Cardiac fibroblast (primary cell): ENCODE results near the gene MAGOH.
A peak's percentile ranks its signal among the peaks of the same experiment; 100 is the strongest.
"Not testable (repeated sequence)": the region's sequence is repeated elsewhere in the genome, so short reads cannot be mapped to it uniquely, and the experiment has no call there.

Experiments used
- DNase-seq, 2 donors: peaks; one replicate each; pipeline versions ENCODE4 v3.0.0 to v3.0.0-alpha.2; 2010; ENCODE audit warnings: low read depth in 2 of 2
- H3K4me3 ChIP-seq, 2 donors: replicated peaks in 1 of 2; 1 replicate in 1 of 2; 2 replicates in 1 of 2; pipeline ENCODE4 v1.5.1; 2011; ENCODE audit warnings: low read depth in 2 of 2, low read length in 2 of 2, mild to moderate bottlenecking in 2 of 2, moderate library complexity in 1 of 2
- TF ChIP-seq, protein P1 (sequence below): IDR thresholded peaks from one replicate; pipeline ENCODE4 v1.5.1; 2011; ENCODE audit warnings: low read depth, mild to moderate bottlenecking, low read length, inconsistent platforms

MAGOH gene

DNA sequence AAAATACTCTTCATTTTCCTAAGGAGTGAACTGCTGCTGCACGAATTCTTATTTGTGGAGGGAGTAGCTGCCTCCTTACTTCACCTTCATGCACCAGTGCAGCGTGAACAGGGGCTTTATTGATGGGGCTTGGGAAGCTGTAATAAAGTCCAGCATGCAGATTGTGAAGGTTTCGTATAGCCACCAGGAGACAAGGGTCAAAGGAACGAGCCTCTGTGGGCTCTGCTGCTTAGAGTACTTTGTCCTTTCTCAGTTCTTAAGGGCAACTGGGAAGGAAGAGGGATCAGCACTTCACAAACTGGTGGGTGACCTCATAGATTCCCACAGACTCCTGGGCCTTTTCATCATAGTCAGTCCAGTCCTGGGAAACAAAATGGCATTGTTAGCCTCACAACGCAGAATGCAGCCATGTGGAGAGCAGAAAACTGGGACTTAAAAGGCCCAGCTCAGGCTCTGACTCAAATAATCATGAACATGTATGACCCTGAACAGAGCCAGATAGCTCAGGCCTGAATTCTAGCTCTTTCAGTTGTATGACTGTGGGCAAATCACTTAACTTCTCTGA is 23.9 kb downstream of the MAGOH start:
- DNase-seq: no peak
- TF ChIP-seq, protein P1, sequence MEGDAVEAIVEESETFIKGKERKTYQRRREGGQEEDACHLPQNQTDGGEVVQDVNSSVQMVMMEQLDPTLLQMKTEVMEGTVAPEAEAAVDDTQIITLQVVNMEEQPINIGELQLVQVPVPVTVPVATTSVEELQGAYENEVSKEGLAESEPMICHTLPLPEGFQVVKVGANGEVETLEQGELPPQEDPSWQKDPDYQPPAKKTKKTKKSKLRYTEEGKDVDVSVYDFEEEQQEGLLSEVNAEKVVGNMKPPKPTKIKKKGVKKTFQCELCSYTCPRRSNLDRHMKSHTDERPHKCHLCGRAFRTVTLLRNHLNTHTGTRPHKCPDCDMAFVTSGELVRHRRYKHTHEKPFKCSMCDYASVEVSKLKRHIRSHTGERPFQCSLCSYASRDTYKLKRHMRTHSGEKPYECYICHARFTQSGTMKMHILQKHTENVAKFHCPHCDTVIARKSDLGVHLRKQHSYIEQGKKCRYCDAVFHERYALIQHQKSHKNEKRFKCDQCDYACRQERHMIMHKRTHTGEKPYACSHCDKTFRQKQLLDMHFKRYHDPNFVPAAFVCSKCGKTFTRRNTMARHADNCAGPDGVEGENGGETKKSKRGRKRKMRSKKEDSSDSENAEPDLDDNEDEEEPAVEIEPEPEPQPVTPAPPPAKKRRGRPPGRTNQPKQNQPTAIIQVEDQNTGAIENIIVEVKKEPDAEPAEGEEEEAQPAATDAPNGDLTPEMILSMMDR: no peak
- H3K4me3 ChIP-seq: no peak overlapping the region

DNA sequence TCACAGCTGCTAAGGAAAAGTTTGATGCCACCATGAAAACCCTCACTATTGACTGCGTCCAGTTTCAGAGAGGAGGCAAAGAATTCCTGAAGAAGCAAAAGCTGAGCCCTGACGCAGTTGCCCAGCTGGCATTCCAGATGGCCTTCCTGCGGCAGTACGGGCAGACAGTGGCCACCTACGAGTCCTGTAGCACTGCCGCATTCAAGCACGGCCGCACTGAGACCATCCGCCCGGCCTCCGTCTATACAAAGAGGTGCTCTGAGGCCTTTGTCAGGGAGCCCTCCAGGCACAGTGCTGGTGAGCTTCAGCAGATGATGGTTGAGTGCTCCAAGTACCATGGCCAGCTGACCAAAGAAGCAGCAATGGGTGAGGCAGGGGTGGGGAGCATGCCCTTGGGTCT is 27.4 kb downstream of the MAGOH start:
- no peak overlapping the region for H3K4me3 ChIP-seq
- TF ChIP-seq, protein P1: no peak
- DNase-seq: no peak

DNA sequence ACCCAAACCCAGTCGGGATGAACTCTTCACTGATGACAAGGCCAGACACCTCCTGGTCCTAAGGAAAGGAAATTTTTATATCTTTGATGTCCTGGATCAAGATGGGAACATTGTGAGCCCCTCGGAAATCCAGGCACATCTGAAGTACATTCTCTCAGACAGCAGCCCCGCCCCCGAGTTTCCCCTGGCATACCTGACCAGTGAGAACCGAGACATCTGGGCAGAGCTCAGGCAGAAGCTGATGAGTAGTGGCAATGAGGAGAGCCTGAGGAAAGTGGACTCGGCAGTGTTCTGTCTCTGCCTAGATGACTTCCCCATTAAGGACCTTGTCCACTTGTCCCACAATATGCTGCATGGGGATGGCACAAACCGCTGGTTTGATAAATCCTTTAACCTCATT is 28.0 kb downstream of the MAGOH start:
- no peak for DNase-seq
- no peak overlapping the region for H3K4me3 ChIP-seq
- TF ChIP-seq, protein P1: no peak

DNA sequence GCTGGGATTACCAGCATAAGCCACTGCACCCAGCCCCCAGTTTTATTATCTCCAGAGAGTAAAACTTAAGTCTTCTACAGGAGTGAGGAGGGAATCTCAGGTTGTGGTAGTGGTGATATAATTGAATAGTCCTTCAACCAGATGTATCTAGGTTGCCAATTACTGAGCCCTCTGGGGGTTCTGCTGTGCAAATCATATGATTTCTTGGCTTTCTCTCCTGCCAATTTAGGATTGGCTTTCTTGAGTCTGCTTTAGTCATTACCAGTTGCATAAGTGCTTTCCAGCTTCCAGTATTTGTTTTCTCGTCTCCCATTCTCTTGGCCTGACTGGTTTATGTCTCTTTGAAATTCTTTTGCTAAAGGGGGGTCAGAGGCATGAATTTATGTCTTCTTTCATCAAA is 30.6 kb downstream of the MAGOH start:
- TF ChIP-seq, protein P1: no peak
- peak; percentile 55 to 72 for DNase-seq
- H3K4me3 ChIP-seq: no peak overlapping the region

DNA sequence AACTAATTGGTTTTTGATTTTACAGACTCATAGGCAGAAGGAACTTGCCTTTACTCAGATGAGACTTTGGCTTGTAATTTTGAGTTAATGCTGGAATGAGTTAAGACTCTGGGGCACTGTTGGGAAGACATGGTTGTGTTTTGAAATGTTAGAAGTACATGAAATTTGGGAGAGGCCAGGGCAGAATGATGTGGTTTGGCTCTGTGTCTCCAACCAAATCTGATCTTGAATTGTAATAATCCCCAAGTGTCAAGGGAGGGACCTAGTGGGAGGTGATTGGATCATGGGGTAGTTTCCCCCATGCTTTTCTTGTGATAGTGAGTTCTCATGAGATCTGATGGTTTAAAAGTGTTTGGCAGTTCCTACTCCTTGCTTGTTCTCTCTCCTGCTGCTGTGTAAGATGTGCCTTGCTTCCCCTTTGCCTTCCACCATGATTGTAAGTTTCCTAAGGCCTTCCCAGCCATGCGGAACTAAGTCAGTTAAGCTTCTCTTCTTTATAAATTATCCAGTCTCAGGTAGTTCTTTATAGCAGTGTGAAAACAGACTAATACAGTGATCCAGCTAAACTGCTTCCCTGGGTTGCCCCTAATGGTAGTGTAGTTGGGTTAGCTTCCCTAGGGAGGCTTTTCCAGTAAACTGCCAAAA is 31.5 kb downstream of the MAGOH start:
- TF ChIP-seq, protein P1: no peak

DNA sequence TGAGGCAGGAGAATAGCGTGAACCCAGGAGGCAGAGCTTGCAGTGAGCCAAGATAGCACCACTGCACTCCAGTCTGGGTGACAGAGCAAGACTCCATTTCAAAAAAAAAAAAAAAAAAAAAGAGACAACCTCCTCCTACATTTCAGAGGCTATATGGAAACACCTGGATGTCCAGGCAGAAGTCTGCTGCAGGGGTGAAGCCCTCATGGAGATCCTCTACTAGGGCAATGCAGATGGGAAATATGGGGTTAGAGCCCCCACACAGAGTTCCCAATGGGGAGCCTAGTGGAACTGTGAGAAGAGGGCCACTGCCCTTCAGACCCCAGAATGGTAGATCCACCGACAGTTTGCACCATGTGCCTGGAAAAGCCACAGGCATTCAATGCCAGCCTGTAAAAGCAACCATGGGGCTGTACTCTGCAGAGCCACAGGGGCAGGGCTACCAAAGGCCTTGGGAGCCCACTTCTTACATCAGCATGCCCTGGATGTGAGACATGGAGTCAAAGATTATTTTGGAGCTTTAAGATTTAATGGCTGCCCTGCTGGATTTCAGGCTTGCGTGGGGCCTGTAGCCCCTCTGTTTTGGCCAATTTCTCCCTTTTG is 32.1 kb downstream of the MAGOH start:
- not testable (repeated sequence) for H3K4me3 ChIP-seq, DNase-seq

More for the DNA sequence above, 31.5 kb downstream of the MAGOH start:
- no peak for DNase-seq
- H3K4me3 ChIP-seq: no peak overlapping the region

DNA sequence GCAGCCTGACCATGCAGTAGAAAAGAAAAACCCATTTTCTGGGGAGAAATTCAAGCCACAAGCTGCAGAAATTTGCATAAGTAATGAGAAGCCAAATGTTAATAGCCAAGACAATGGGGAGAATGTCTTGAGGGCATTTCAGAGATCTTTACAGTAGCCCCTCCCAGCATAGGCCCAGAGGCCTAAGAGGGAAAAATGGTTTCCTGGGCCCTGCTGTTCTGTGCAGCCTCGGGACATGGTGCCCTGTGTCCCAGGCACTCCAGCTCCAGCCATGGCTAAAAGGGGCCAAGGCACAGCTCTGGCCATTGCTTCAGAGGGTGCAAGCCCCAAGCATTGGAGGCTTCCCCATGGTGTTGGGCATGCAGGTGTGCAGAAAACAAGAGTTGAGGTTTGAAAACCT is 32.8 kb downstream of the MAGOH start:
- H3K4me3 ChIP-seq, DNase-seq: not testable (repeated sequence)

GRCh38 chr1:53203466-53203865 is 34.9 kb downstream of the MAGOH start:
- no peak overlapping the region for H3K4me3 ChIP-seq
- DNase-seq: no peak
- TF ChIP-seq, protein P1: no peak
